ENCODE measurements around the gene ATRNL1.

ATRNL1 gene

DNA sequence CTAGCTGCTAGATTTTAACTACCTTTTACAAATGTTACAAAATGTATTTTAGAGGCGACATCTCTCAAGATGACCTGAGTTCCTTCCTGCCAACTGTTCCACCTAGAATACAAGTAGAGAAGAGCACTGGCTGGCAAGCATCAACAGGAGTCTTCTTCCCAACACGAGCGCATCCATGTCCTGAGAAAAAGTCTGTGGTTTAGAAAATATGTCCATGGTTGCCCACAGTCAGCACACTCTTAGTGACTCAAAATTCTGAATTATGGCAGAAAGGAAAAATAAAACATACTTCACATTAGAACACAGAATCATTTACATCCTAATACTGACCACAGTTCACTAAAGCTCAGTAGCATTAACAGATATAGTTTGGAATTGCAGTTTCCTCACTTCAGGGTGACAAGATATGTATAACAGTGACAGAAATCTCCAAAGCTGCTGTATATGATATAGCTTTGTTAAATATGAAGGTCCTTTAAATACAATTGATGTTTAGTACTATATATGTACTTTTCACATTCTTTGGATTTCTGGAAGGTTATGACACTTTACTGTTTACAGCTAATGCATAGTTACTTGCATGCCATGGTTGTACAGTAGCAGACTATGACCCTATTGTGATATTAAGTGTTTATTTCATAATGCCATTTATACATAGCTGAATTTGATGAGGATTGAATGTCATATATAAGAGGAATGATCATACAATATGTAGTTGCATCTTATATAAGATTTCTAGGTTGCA lies 852.7 kb downstream of the ATRNL1 start:
- Histone ChIP-seq H3K4me3 (ENCODE audit: low read depth, low read length) (no peak overlapping the region), H3K9ac (no peak overlapping the region), H3K27me3 (ENCODE audit: control insufficient read depth, insufficient read depth, low read length) (no peaks in the 10 kb centered on the region), H3K9me3 (ENCODE audit: control insufficient read depth, low read length) (no peaks in the 10 kb centered on the region), H3K79me2 (no peaks in the 10 kb centered on the region), H3K27ac (no peak overlapping the region), H3K4me2 (ENCODE audit: low read length) (no peak overlapping the region), H2AFZ (no peak overlapping the region), H3K36me3 (ENCODE audit: control insufficient read depth, insufficient read depth, low read length) (no peaks in the 10 kb centered on the region), H3K4me1 (no peaks in the 10 kb centered on the region)
- TF ChIP-seq, protein P1, sequence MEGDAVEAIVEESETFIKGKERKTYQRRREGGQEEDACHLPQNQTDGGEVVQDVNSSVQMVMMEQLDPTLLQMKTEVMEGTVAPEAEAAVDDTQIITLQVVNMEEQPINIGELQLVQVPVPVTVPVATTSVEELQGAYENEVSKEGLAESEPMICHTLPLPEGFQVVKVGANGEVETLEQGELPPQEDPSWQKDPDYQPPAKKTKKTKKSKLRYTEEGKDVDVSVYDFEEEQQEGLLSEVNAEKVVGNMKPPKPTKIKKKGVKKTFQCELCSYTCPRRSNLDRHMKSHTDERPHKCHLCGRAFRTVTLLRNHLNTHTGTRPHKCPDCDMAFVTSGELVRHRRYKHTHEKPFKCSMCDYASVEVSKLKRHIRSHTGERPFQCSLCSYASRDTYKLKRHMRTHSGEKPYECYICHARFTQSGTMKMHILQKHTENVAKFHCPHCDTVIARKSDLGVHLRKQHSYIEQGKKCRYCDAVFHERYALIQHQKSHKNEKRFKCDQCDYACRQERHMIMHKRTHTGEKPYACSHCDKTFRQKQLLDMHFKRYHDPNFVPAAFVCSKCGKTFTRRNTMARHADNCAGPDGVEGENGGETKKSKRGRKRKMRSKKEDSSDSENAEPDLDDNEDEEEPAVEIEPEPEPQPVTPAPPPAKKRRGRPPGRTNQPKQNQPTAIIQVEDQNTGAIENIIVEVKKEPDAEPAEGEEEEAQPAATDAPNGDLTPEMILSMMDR (IDR thresholded peaks at IDR 0.05), result no peak

DNA sequence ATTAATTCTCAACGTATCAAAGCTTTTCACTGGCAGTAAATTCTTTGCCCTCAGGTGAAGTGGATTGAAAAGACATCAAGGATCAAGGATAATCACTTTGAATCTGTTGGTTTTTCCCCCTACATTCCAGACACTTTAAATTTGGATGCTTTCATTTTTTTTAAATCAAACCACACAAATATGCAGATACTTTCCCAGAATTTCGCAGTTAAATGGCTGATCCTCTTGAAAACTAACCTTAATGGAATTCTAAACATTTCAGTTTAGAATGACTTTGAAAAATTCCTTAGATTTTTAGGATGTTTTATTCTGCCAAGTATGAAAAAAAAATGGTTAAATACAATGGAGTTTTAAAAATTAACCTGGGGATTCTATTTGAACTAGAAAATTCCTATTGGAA lies 853.9 kb downstream of the ATRNL1 start:
- Histone ChIP-seq H3K79me2 (no peaks in the 10 kb centered on the region), H3K9me3 (ENCODE audit: control insufficient read depth, low read length) (no peaks in the 10 kb centered on the region), H3K4me3 (ENCODE audit: low read depth, low read length) (no peak overlapping the region), H3K27me3 (ENCODE audit: control insufficient read depth, insufficient read depth, low read length) (no peaks in the 10 kb centered on the region), H3K36me3 (ENCODE audit: control insufficient read depth, insufficient read depth, low read length) (no peaks in the 10 kb centered on the region), H3K4me1 (no peaks in the 10 kb centered on the region), H3K9ac (no peak overlapping the region), H3K27ac (no peak overlapping the region), H3K4me2 (ENCODE audit: low read length) (no peak overlapping the region), H2AFZ (no peak overlapping the region)
- TF ChIP-seq, protein P1 (IDR thresholded peaks at IDR 0.05), result no peak

DNA sequence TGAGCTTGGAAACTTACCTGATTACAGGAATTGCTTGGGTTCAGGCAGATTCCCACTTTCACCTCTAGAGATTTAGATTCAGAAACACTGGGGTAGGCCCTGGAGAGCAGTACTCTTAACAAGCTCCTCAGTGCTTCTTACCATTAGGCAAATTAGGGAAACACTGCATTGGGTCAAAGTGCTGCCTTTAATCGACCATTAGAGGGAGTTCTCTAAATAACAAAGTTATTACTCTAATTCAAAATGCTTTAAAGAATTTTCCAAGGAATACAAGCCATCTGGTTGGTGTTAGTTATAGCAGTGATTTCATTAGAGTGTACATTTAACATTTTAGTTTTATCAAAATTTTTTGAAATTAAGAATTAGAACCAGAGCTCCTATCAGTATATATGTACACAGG lies 855.3 kb downstream of the ATRNL1 start:
- no peaks in the 10 kb centered on the region for H3K4me1 ChIP-seq
- no peaks in the 10 kb centered on the region for H3K9me3 ChIP-seq (ENCODE audit: control insufficient read depth, low read length)
- no peak overlapping the region for H2AFZ ChIP-seq
- no peak overlapping the region for H3K4me2 ChIP-seq (ENCODE audit: low read length)
- H3K27me3 ChIP-seq (ENCODE audit: control insufficient read depth, insufficient read depth, low read length), result no peaks in the 10 kb centered on the region
- no peak overlapping the region for H3K9ac ChIP-seq
- H3K27ac ChIP-seq, result no peak overlapping the region
- H3K36me3 ChIP-seq (ENCODE audit: control insufficient read depth, insufficient read depth, low read length), result no peaks in the 10 kb centered on the region
- H3K79me2 ChIP-seq, result no peaks in the 10 kb centered on the region
- H3K4me3 ChIP-seq (ENCODE audit: low read depth, low read length), result no peak overlapping the region
- TF ChIP-seq, protein P1 (IDR thresholded peaks at IDR 0.05), result peak; percentile 23

DNA sequence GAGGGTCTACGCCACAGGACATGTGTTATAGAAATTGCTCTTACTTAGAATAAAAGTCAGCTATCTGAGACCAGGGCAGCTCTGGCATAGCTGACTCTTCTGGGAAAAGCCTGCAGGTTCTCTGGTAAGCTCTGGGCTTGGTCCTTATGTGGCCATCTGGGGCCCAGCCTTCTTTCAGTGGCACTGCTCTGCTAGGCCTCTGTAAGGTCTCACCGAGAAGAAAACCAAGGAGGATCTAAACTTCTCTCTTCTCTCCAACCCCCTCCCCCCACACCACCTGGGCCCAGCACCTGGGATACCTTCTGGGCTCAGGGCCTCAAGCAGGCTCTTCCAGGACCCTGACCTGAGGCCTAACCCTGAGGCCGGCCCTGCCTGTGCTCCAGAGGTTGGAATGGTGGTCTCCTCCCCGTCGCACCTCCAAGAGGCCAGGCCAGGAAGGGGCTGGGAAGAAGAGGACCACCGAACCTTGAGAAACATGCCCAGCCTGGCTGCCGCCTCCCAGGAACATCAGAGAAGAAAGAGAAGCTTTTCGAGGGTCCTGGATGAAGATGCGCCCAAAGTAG lies 856.2 kb downstream of the ATRNL1 start:
- H3K27me3 ChIP-seq (ENCODE audit: control insufficient read depth, insufficient read depth, low read length), result no peaks in the 10 kb centered on the region
- no peaks in the 10 kb centered on the region for H3K4me1 ChIP-seq
- no peak overlapping the region for H3K9ac ChIP-seq
- H3K4me3 ChIP-seq (ENCODE audit: low read depth, low read length), result no peak overlapping the region
- no peak overlapping the region for H3K4me2 ChIP-seq (ENCODE audit: low read length)
- no peaks in the 10 kb centered on the region for H3K79me2 ChIP-seq
- H2AFZ ChIP-seq, result no peak overlapping the region
- no peak overlapping the region for H3K27ac ChIP-seq
- H3K9me3 ChIP-seq (ENCODE audit: control insufficient read depth, low read length), result no peaks in the 10 kb centered on the region
- TF ChIP-seq, protein P1 (IDR thresholded peaks at IDR 0.05), result no peak
- H3K36me3 ChIP-seq (ENCODE audit: control insufficient read depth, insufficient read depth, low read length), result no peaks in the 10 kb centered on the region

DNA sequence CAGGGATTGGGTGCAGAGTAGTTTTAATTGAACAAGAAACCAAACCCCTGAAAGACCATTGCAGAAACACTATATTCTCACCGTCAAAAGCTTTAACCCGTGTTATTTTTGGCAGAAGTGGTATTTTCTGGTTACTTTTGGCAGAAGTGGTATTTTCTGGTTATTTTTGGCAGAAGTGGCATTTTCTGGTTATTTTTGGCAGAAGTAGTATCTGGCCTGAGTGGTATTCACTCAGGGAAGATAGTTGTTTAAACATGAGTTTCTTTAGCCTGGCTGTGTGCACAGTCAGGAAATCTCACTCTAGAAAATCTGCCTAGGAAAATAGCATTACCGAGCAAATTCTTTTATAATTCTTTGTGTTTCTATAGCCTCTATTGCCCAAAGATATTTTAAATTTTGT lies 857.2 kb downstream of the ATRNL1 start:
- no peaks in the 10 kb centered on the region for H3K27me3 ChIP-seq (ENCODE audit: control insufficient read depth, insufficient read depth, low read length)
- no peaks in the 10 kb centered on the region for H3K9me3 ChIP-seq (ENCODE audit: control insufficient read depth, low read length)
- H3K79me2 ChIP-seq, result no peaks in the 10 kb centered on the region
- H3K9ac ChIP-seq, result no peak overlapping the region
- TF ChIP-seq, protein P1 (IDR thresholded peaks at IDR 0.05), result no peak
- H3K36me3 ChIP-seq (ENCODE audit: control insufficient read depth, insufficient read depth, low read length), result no peaks in the 10 kb centered on the region
- H3K27ac ChIP-seq, result no peak overlapping the region
- H3K4me2 ChIP-seq (ENCODE audit: low read length), result no peak overlapping the region
- H2AFZ ChIP-seq, result no peak overlapping the region
- H3K4me1 ChIP-seq, result no peaks in the 10 kb centered on the region
- H3K4me3 ChIP-seq (ENCODE audit: low read depth, low read length), result no peak overlapping the region

All from parathyroid adenoma (tissue), 2 donors.